Measurements from ENCODE around the gene CHFR. TPM values are rescaled to one million over a fixed set of nuclear protein-coding genes. Genes with fewer than 3 reads are reported as not detected.
A peak's percentile ranks its signal among the peaks of the same experiment; 100 is the strongest.
"Not testable (repeated sequence)": the region's sequence is repeated elsewhere in the genome, so short reads cannot be mapped to it uniquely, and the experiment has no call there.

Gene CHFR
- total RNA-seq, 1 experiment from 2014 or later, result 11.3 TPM

DNA sequence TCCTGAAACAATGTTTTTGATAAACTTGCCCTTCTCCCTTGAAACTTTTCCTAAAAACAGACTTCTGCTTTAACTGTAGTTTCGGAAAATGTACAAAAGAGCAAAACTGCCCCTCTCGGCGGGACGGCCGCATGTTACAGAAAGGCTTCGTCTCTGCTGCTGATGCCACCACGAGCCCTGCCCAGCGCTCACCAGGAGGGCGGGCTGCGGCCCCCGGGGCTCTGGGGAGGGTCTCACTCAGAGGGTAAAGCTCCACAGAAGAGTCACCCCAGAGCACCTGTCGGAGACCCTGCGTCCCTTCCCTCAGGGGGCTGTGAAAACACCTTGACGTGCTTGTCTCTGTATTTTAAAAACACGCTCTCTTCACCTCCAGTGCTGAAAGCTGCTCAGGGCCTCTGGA is 46.3 kb downstream of the CHFR start:
- no peak for DNase-seq (ENCODE audit: low spot score)

DNA sequence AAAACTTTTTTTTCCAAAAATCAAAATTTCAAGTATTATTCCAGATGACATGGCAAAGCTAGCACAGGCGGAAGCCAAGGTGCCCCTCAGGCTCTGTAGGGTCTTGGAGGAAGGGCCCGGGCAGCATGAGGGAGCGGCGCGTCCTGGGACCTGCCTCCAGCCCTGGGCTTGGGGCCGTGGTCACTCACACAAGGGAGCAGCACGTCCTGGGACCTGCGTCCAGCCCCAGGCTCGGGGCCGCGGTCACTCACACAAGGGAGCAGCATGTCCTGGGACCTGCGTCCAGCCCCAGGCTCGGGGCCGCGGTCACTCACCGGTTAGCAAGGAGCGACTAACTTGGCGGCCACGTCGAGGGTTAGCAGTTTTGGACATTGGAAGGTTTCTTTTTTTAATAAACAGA is 46.9 kb downstream of the CHFR start:
- DNase-seq (ENCODE audit: low spot score), result no peak

DNA sequence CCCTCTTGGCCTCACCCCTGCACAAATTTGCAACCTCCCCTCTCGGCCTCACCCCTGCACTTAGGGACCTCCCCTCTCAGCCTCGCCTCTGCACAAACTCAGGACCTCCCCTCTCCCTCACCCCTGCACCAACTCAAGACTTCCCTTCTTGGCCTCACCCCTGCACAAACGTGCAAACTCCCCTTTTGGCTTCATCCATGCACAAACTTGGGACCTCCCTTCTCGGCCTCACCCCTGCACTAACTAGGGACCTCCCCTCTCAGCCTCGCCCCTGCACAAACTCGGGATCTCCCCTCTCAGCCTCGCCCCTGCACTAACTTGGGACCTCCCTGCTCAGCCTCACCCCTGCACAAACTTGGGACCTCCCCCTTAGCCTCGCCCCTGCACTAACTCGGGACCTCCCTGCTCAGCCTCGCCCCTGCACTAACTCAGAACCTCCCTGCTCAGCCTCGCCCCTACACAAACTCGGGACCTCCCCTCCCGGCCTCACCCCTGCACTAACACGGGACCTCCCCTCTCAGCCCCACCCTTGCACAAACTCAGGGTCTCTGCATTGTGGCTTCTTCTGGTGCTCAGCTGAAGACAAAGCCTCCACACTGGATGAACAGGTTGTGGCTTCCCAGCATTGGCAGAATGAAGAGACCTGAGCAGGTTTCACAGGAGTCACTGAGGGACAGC is 47.7 kb downstream of the CHFR start:
- DNase-seq (ENCODE audit: low spot score), result no peak

DNA sequence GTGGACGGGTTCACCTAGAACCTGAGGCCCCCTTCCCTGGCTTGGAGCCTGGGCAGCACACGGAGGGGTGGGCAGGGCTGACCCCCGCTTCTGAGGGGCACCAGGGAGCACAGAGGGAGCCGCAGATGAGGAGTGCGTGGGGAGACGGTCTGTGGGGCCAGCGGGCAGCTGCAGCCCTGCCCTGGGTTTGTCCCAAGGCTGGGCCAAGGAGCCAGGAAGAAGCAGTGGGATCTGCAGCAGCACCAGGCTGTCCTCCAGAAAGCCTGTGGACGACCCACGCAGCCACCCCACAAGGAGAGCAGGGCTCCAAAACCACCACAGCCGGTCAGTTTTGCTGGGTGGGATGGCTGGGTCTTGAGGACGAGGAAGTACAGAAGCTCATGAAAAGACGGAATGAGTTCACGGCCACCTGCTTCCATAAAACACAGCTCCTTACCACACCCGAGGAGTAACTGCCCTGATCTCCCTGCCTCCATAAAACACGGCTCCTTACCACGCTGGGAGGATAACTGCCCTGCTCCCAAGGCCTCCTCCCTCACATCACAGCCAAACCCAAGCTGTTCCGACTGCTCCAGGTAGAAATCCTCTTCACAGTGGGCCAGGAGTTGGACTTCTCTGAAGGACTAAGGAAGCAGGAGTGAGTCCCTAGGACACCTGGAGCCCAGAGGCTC is 48.9 kb downstream of the CHFR start:
- DNase-seq (ENCODE audit: low spot score), result no peak

DNA sequence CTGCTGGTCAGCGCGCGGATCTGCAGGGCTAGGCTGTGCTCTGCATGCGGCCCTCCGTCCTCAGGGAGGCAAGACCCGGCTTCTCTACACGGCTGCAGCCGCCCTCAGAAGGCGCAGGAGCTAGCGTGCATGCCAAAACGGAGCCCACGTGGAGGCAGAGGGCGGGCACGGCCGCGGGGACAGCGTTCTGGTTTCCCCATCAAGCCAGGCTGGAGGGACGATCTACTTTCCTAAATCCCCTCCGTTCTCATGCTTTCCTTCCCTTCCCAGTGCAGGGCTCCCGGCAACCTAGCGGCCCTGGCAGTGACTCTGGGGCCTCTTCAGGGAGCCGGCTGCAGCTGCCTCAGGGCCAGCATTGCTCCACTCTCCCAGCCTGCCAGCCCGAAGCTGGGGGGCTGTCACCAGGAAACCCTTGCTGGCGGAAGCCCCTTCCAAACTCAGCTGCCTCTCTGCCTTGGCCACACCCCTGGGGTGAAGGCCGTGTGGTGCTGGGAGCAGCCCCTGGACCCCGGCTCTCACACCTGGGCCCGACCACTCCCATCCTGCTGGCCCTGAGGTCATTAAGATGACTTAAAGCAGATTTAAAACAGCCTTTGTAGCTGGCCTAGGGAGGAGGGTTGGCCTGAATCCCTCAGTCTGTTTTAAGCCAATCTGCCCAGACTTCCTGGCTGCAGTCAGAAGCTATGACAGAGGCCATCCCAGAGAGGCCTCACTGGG is 49.6 kb downstream of the CHFR start:
- no peak for DNase-seq (ENCODE audit: low spot score)

DNA sequence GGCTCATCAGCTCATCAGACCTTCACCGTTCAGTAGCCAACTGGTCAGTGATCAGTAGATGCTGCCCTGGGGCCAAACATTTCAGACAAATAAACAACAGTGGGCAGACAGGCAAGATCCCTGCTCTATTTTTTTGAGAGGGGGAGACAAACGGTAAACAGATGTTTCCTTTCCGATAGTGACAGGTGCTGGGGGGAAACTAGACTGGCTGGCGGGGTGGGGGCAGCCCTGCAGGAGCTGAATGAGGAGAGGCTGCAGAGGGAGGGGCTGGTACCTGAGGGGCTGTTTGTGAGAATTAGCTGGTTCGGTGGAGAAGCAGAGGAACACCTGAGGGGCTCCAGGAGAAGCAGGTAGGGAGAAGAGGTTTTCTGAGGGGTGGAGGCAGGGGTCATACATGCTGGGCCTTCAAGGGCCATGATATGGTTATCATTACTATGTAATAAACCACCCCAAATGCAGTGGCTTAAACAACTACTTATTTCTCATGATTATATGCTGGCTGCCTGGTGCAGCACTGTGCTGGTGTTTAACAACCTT is 50.5 kb downstream of the CHFR start:
- no peak for DNase-seq (ENCODE audit: low spot score)

DNA sequence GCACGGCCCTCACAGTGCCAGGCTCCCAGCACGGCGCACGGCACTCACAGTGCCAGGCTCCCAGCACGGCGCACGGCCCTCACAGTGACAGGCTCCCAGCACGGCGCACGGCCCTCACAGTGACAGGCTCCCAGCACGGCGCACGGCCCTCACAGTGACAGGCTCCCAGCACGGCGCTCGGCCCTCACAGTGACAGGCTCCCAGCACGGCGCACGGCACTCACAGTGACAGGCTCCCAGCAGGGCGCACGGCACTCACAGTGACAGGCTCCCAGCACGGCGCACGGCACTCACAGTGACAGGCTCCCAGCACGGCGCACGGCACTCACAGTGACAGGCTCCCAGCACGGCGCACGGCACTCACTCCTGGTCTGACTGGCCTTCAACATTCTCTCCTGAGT is 51.2 kb downstream of the CHFR start:
- not testable (repeated sequence) for DNase-seq (ENCODE audit: low spot score)

DNA sequence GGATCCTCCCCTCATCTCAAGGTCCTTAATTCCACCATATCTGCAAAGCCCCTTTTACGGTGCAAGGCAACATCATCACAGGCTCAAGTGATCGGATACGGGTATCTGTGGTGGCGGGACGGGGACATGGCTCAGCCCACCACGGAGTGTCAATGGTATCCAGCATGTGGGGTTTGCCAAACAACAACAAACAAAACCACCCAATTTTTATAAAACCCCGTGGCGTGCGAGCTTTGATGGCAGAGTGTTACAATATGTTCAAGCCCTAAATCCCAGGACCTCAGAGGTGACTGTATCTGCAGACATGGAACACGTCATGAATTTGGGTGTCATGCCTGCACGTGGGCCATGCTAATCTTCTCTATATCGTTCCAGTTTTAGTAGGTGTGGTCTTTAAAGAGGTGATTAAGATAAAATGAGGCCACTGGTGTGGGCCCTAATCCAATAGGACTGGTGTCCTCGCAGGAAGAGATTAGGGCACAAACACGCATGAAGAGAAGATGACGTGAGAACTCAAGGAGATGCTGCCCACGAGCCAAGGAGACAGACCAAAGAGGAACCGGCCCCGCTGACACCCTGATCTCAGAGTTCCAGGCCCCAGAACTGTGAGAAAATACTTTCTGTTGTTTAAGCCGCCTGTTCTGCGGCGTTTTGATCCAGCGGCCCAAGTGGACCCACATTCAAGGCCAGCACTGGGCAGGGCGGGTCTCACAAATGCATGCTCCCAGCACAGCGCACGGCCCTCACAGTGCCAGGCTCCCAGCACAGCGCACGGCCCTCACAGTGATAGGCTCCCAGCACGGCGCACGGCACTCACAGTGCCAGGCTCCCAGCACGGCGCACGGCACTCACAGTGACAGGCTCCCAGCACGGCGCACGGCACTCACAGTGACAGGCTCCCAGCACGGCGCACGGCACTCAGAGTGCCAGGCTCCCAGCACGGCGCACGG is 52.1 kb downstream of the CHFR start:
- no peak for DNase-seq (ENCODE audit: low spot score)

DNA sequence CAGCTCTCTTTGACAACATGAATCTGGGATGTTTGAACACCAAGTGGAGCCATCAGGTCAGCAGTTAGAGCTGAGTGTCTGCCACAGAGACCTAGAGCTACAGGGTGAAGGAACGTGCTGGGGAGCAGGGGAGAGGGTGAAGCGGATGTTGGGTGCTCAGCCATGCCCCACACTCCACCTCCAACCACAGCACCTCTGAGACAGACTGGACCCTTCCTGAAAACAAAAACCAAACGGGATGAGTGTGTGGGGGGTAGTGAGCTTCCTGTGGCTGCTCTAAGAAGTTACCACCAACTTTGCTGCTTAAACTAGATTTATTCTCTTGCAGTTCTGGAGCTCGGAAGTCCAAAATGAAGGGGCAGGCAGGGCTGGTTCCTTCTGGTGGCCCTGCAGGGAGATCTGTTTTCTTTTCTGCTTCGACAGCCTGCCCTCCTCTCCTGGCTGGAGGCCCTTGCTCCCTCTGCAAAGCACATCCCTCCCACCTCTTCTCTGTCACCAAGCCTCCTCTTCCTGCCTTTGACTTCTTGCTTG is 53.2 kb downstream of the CHFR start:
- DNase-seq (ENCODE audit: low spot score), result no peak

DNA sequence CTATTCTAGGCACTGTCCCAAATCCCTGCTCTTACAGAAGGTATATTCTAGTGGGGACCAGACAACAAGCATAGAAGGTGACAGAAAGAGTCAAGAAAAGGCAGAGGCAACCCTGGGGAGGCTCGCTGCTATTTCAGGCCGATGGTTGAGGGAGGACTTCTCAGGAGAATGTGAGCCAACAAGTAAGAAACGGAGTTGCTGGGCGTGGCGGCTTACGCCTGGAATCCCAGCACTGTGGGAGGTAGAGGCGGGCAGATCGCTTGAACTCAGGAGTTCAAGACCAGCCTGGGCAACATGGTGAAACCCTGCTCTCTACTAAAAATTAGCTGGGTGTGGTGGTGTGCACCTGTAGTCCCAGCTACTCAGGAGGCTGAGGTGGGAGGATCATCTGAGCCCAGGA is 54.1 kb downstream of the CHFR start:
- no peak for DNase-seq (ENCODE audit: low spot score)

DNA sequence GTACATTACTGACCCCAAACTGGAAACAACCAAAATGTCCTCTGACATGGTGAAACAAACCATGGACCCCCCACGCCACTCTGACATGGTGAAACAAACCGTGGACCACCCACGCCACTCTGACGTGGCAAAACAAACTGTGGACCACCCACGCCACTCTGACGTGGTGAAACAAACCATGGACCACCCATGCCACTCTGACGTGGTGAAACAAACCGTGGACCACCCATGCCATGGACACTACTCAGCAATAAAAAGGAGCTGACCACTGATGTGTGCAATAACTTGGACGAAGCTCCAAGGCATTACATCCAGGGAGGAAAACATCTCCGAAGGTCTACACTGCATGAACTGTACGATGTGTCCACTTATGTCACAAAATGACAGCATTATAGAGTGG is 55.6 kb downstream of the CHFR start:
- no peak for DNase-seq (ENCODE audit: low spot score)

DNA sequence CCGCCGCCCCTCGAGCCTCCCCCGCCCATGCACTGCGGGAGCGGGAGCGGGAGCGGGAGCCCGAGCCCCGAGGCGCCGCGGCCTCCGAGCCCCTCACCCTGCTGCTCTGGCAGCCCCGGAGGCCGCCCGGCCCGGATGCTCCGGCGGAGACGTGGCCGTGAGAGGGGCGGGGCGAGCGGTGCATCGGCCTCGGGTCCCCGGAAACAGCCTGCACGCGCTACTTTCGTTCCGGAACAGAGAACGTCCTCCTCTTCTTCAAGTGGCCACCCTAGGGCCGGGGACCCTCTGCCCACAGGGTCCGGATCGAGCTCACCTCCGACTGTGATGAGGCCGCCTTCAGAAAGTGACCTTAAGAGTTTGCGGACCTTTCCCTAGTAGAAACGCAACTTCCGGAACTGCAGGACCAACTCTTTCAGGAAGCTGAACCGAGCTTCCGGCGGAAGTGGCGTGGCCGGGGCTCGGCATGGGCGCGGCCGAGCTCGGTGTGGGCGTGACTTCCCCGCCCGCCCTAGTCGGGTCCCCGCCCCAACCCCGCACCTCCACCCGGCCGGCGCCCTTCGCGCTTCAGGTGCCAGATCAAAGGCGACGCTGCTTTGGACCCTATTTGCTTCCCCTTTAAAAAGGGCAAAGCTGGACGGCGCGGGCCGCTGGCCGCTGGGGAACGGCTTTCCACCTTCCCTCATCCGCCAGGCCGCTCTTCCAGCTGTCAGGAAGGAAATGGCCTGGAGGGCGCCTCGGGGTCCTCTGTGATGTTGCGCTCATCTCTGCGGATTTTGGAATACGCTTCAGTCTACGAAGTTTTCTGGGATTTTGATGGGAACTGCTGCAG is 58.5 kb downstream of the CHFR start, which contains the start of gene GOLGA3:
Gene GOLGA3, minus strand, starts transcription at position 164 of the 829 bp plus-strand sequence. CDS start 6,741 bp downstream, outside the sequence.
- DNase-seq (ENCODE audit: low spot score), result peak; percentile 82

DNA sequence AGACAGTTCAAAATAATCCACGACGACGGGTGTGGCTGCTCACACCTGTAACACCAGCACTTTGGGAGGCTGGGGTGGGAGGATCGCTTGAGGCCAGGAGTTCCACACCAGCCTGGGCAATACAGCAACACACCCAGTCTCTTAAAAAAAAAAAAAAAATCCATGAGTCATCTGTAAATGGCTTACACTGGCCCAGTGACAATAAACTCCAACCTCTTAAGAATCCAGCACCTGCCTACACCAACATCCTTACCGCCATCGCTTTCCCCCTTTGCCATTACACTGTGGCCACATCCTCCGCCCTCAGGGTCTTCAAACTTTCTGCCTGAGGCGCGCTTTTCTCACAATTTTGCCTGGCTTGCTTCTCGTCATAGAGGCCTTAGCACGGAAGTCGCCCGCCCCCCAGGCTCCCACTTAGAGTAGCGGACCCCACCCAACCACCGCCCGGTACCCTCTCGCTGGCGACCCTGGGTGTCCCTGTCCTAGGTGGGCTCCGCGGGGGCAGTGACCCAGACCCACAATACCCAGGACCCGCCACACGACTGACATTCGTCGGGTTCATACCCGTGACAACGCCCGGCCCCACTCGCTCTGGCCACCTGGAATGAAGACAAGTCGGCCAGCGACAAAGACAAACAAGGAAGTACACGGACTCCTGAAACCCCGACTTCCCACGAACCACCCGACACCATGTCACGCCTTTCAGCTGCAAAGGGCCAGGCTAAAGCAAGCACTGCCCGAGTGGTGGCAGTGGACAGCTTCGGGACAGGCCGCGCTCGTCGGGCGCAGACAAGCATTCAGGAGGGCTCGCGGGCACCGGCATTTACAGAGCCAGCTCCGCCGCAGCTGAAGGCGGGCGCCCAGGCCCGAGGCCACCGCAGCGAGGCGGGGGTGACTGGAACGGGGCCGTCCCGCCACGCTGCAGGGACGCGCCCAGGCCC is 59.4 kb downstream of the CHFR start:
- DNase-seq (ENCODE audit: low spot score), result peak; percentile 46

DNA sequence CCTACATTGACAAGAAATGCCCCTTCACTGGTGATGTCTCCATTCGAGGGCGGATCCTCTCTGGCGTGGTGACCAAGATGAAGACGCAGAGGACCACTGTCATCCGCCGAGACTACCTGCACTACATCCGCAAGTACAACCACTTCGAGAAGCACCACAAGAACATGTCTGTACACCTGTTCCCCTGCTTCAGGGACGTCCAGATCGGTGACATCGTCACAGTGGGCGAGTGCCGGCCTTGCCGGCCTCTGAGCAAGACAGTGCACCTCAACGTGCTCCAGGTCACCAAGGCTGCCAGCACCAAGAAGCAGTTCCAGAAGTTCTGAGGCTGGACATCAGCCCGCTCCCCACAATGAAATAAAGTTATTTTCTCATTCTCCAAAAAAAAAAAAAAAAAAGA is 61.5 kb downstream of the CHFR start:
- no peak for DNase-seq (ENCODE audit: low spot score)

DNA sequence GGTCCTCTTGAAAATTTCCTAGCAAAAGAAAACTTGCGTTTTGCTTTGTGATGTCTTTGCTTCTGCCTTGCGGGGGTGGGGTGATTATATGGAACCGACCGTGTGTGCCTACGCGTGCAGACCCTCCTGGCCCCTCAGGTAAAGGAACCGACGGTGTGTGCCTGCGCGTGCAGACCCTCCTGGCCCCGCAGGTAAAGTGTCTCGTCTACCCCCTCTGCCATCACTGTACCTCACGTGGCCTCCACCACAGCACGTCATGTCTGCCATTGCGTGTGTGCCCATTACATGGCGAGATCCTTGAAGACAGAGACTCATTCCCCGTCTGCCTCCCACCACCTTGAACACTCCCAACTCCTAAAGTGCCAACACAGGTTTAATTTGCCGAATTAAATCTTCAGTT is 62.3 kb downstream of the CHFR start:
- no peak for DNase-seq (ENCODE audit: low spot score)

DNA sequence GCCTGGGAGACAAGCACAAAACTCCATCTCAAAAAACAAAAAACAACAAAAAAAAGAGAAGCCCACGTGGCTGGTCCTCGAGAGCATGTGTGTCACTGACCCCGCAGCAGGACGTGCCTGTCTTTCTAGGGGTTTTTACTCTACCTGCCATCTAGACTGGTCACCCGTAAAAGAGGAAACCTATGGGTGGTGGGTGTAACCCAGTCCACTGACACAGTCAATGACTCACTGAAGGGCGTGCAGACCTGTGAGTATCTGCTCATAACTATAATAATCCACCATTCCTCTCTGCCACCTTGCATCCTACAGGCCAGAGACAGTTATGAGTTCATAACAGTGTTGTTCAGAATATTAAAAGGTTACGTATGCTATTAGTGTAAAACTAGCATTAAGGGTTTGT is 63.4 kb downstream of the CHFR start:
- no peak for DNase-seq (ENCODE audit: low spot score)

DNA sequence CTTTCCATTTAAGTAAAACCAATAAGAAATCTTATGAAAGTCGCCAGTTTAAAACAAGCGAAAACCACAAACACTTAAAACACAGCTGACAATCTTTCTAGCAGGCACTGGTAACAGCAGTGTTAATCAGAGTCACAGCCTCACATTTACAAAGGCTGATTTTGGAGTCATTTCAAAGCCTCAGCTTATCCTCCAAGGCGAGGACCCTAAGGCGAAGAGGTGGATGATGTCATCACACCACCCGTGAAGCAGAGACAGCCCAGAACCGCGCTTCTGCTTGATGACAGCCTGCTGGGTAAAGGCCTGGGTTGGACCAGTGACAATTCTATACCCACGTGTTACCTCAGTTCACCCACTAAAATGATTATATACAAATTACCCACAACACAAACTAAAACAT is 68.8 kb downstream of the CHFR start:
- DNase-seq (ENCODE audit: low spot score), result no peak

DNA sequence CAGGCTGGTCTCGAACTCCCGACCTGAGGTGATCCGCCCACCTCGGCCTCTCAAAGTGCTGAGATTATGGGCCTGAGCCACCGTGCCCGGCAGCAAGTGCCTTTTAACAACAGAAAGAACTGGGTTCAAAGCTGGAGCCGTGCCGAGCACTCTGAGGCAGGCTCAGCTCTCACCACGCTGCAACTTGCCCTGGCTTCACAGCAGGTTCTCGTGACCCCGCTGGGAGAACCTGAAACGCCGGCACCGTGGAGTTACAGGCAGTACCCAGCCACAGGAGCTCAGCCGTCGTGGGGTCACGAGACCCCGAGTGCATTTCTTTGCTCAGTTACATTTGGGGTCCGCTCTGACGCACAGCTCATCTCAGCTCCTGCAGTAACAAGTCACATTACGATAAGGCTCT is 73.2 kb downstream of the CHFR start:
- DNase-seq (ENCODE audit: low spot score), result no peak

DNA sequence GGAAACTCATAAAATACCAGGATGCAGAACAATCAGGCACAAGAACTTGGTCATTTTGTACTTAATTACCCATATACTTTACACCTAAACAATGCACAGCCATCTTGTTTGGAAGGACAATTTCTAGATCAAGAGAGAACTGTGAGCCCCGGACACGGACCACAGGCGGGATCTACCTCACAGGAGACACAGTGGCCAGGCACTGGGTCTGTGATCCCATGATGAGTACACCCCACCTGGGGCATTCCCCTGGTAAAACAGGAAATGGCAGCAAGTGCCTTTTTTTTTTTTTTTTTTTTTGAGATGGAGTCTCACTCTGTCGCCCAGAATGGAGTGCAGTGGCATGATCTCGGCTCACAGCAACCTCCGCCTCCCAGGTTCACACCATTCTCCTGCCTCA is 74.0 kb downstream of the CHFR start:
- DNase-seq (ENCODE audit: low spot score), result no peak
